Vagina (tissue), 2 donors: Measurements from ENCODE around the gene TREML1.

Source experiments
- POLR2AphosphoS5 ChIP-seq, 2 donors: sonication (generic); formaldehyde crosslinking; IDR thresholded peaks; one replicate each; pipeline ENCODE4 v1.9.0; 2017; ENCODE audit warnings: antibody characterized with exemption in 2 of 2, mild to moderate bottlenecking in 2 of 2, low read depth in 1 of 2; ENCODE audit not compliant: insufficient read depth in 1 of 2
- TF ChIP-seq, protein P1 (sequence below), 3 experiments: fragments of 450-650 bp in 2 of 3; fragments of 200-600 bp in 1 of 3; sonication (generic) in 1 of 3; IDR thresholded peaks; one replicate each; pipeline ENCODE4 v1.5.1; 2017 to 2019; ENCODE audit warnings: antibody characterized with exemption in 3 of 3, mild to moderate bottlenecking in 2 of 3, moderate library complexity in 2 of 3

DNA sequence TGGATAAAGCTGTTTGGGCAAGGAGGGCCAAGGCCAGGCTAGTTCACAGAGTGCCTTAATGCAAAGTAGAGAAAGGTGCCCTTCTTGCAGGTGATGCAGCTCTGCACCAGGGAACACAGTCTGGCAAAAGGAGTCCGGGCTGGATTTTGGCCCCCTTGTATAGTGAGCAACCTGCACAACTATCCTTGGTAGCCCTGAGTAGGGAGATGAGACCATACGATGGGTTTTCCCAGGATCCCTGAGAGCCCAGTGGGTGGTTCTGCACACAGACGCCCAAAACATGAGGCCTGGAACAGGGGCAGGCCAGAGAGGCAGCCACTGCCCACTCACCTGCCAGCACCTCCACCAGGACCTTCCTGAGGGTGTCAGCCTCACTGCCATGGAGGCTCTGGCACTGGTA is 6.8 kb upstream of the TREML1 start:
- no peak for TF ChIP-seq POLR2AphosphoS5 (IDR thresholded peaks at IDR 0.05; ENCODE audit: insufficient read depth in 1 of 2, low read depth in 1 of 2)
- TF ChIP-seq, protein P1, sequence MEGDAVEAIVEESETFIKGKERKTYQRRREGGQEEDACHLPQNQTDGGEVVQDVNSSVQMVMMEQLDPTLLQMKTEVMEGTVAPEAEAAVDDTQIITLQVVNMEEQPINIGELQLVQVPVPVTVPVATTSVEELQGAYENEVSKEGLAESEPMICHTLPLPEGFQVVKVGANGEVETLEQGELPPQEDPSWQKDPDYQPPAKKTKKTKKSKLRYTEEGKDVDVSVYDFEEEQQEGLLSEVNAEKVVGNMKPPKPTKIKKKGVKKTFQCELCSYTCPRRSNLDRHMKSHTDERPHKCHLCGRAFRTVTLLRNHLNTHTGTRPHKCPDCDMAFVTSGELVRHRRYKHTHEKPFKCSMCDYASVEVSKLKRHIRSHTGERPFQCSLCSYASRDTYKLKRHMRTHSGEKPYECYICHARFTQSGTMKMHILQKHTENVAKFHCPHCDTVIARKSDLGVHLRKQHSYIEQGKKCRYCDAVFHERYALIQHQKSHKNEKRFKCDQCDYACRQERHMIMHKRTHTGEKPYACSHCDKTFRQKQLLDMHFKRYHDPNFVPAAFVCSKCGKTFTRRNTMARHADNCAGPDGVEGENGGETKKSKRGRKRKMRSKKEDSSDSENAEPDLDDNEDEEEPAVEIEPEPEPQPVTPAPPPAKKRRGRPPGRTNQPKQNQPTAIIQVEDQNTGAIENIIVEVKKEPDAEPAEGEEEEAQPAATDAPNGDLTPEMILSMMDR (IDR thresholded peaks at IDR 0.05) = no peak
